Measurements from ENCODE around the gene RPL19.

DNA sequence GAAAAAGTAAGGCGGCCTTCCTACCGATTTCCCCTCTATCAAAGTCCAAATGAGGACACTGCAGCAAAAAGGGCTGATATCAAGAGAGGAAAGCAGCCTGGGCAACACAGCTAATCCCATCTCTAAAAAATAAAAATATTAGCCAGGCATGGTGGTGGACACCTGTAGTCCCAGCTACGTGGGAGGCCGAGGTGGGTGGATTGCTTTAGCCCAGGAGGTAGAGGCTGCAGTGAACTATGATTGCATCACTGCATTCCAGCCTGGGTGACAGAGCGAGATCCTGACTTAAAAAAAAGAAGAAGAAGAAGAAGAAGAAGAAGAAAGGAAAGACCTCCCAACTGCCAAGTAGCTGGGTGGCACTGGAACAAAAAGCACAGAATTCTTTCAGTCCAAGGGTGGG lies 17.0 kb upstream of the RPL19 start:
- TF ChIP-seq, protein P1, sequence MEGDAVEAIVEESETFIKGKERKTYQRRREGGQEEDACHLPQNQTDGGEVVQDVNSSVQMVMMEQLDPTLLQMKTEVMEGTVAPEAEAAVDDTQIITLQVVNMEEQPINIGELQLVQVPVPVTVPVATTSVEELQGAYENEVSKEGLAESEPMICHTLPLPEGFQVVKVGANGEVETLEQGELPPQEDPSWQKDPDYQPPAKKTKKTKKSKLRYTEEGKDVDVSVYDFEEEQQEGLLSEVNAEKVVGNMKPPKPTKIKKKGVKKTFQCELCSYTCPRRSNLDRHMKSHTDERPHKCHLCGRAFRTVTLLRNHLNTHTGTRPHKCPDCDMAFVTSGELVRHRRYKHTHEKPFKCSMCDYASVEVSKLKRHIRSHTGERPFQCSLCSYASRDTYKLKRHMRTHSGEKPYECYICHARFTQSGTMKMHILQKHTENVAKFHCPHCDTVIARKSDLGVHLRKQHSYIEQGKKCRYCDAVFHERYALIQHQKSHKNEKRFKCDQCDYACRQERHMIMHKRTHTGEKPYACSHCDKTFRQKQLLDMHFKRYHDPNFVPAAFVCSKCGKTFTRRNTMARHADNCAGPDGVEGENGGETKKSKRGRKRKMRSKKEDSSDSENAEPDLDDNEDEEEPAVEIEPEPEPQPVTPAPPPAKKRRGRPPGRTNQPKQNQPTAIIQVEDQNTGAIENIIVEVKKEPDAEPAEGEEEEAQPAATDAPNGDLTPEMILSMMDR (optimal IDR thresholded peaks at IDR 0.05 in 1 of 3, IDR thresholded peaks at IDR 0.05 in 1 of 3, conservative IDR thresholded peaks at IDR 0.05 in 1 of 3; ENCODE audit: extremely low read depth in 1 of 3, insufficient read depth in 2 of 3, low read length in 3 of 3), result no peak
- no peak for TF ChIP-seq EZH2 (IDR thresholded peaks at IDR 0.05; ENCODE audit: low read length)

All from keratinocyte (primary cell).